ENCODE results near the gene RALGAPA2.
A peak's percentile ranks its signal among the peaks of the same experiment; 100 is the strongest.

Gene RALGAPA2

DNA sequence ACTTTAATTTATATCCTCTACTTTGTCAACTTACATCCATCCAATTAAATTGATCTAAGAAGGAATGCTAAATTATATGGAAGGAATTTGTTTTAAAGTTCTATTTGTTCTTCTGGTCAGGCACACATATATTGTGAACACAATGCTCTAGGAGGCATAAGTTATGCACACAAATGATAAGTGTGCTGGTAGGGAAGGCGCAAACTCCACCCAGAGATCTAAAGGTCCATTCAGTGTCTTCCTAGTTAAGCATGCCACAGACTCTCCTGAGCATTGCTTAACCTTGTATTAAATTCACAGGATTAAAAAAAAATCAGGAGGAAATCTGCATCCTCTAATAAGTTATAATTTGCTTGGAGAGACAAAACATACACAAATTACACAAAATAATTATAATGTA is 127.3 kb downstream of the RALGAPA2 start:
- no peak for DNase-seq
- Mint-ChIP-seq H3K4me1 (no peaks in the 10 kb centered on the region), H3K4me3 (no peak overlapping the region), H3K27ac (no peak overlapping the region), H3K9me3 (peaks cover 8% of the 10 kb centered on the region), H3K27me3 (ENCODE audit: low read depth, poor library complexity) (no peaks in the 10 kb centered on the region), H3K36me3 (ENCODE audit: low read depth) (peaks cover 76% of the 10 kb centered on the region)
- TF ChIP-seq, protein P1, sequence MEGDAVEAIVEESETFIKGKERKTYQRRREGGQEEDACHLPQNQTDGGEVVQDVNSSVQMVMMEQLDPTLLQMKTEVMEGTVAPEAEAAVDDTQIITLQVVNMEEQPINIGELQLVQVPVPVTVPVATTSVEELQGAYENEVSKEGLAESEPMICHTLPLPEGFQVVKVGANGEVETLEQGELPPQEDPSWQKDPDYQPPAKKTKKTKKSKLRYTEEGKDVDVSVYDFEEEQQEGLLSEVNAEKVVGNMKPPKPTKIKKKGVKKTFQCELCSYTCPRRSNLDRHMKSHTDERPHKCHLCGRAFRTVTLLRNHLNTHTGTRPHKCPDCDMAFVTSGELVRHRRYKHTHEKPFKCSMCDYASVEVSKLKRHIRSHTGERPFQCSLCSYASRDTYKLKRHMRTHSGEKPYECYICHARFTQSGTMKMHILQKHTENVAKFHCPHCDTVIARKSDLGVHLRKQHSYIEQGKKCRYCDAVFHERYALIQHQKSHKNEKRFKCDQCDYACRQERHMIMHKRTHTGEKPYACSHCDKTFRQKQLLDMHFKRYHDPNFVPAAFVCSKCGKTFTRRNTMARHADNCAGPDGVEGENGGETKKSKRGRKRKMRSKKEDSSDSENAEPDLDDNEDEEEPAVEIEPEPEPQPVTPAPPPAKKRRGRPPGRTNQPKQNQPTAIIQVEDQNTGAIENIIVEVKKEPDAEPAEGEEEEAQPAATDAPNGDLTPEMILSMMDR (IDR thresholded peaks at IDR 0.05) = no peak

DNA sequence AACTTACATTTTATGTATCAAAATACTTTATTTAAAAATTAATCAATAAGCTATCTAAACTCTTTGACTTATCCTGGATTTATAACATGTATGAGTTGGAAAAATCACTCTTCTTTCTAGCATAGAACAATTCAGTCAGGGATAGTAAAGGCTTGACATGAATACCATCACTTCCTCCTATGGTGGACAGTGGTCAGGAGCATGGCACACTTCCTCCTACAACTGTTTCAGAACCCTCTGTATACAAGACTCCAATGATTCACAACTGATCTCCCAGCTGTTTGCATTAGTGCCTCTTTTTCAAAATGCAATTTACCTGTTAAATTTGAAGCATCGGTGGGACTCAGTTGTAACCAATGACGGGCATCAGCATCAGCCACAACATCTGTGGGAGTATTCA is 129.7 kb downstream of the RALGAPA2 start:
- H3K36me3 Mint-ChIP-seq (ENCODE audit: low read depth) = peaks cover 56% of the 10 kb centered on the region
- H3K9me3 Mint-ChIP-seq = peaks cover 8% of the 10 kb centered on the region
- H3K4me3 Mint-ChIP-seq = no peak overlapping the region
- no peak overlapping the region for H3K27ac Mint-ChIP-seq
- DNase-seq = no peak
- TF ChIP-seq, protein P1 (IDR thresholded peaks at IDR 0.05) = no peak
- H3K27me3 Mint-ChIP-seq (ENCODE audit: low read depth, poor library complexity) = no peaks in the 10 kb centered on the region
- H3K4me1 Mint-ChIP-seq = no peaks in the 10 kb centered on the region

DNA sequence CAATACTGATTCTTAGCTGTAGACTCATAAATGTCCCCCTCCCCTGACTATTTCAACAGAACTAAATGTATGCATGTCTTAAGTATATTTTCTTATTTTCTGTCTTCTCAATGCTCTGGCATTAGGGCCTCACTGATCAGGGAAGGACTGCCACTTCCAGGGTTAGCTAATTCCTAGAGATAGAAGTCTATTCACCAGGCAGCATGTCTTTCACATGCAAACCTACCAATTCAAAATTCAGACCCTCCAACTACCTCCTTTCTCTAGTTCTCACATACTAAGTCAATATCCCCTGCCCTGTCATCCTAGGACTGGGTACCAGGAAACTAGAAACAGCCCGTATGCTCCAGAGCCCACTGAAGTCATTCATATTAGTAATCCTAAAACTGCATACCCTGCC is 132.3 kb downstream of the RALGAPA2 start:
- no peaks in the 10 kb centered on the region for H3K27me3 Mint-ChIP-seq (ENCODE audit: low read depth, poor library complexity)
- H3K36me3 Mint-ChIP-seq (ENCODE audit: low read depth) = peaks cover 34% of the 10 kb centered on the region
- no peak overlapping the region for H3K4me3 Mint-ChIP-seq
- DNase-seq = no peak
- TF ChIP-seq, protein P1 (IDR thresholded peaks at IDR 0.05) = no peak
- H3K27ac Mint-ChIP-seq = peak overlapping the region; percentile 11
- H3K4me1 Mint-ChIP-seq = no peaks in the 10 kb centered on the region
- no peaks in the 10 kb centered on the region for H3K9me3 Mint-ChIP-seq

DNA sequence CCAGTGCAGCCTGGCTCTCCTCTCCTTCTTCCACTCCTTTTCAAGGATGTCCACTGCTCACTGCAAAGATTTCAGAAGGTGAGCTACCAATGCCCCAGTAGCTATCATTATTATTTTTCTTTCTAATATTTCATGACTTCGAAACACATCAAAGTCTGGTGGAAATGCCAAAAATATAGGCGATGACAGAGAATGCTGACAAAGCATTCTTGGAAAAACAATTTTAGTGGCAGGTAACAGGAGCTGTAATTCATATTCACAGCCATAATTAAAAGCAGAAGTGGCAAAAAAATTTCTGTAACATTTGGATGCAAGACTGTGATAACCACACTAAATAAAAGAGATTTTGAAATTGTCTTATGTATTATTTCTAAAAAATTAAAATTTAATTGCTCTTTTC is 133.6 kb downstream of the RALGAPA2 start:
- Mint-ChIP-seq H3K27me3 (ENCODE audit: low read depth, poor library complexity) (no peaks in the 10 kb centered on the region), H3K4me1 (no peaks in the 10 kb centered on the region), H3K36me3 (ENCODE audit: low read depth) (peaks cover 30% of the 10 kb centered on the region), H3K27ac (no peak overlapping the region), H3K9me3 (no peaks in the 10 kb centered on the region), H3K4me3 (no peak overlapping the region)
- TF ChIP-seq, protein P1 (IDR thresholded peaks at IDR 0.05) = no peak
- DNase-seq = no peak

DNA sequence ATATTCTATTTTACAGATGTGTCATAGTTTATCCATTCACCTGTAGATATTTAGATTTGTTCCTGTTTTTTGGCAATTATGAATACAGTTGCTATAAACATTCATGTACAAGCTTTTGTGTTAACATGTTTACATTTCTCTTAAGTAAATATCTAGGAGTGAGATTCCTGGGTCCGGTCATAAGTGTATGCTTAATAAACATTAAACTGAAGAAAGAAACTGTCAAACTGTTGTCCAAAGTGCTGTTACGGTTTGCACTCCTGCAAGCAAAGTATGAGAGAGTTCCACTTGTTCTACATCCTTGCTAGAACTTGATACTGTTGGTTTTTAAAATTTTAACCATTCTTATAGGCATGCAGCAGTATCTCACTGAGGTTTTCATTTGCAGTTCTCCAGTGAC is 138.6 kb downstream of the RALGAPA2 start:
- Mint-ChIP-seq H3K4me3 (no peak overlapping the region), H3K36me3 (ENCODE audit: low read depth) (peaks cover 13% of the 10 kb centered on the region), H3K27ac (no peak overlapping the region), H3K9me3 (no peaks in the 10 kb centered on the region), H3K4me1 (no peaks in the 10 kb centered on the region), H3K27me3 (ENCODE audit: low read depth, poor library complexity) (no peaks in the 10 kb centered on the region)
- DNase-seq = no peak
- TF ChIP-seq, protein P1 (IDR thresholded peaks at IDR 0.05) = no peak

DNA sequence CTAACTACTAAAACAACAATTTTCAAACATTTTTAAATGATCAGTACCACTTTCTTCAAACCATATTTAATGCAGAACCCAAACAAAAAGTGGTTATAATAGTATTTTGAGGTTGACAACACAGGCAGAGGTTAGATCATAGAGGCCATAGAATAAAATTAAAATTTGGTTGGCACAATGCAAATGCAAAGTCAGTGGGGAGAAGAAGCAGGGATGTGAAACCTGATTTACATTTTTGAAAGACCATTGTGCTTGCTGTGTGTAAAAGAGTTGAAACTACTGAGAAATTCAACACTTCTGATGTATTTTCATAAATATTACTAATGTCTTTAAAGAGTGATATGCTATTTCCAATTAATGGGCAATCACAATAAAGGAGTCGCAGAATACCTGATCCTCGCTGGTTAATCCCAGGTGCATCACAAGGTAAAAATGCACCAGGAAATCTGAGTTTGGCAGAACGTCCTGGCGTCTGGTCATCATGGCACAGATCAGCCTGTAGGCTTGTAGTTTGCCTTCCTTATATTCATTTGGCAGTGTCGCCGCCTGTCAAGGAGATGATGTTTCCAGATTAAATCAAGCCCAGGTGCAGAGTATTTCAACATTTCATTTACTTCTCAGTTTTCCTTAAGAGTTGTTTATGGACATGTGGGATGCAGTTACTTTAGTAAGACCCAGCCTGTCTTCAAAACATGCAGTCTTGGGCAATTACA is 141.2 kb downstream of the RALGAPA2 start:
- Mint-ChIP-seq H3K9me3 (no peaks in the 10 kb centered on the region), H3K27me3 (ENCODE audit: low read depth, poor library complexity) (no peaks in the 10 kb centered on the region), H3K4me3 (no peak overlapping the region), H3K36me3 (ENCODE audit: low read depth) (peaks cover 13% of the 10 kb centered on the region), H3K27ac (no peak overlapping the region), H3K4me1 (no peaks in the 10 kb centered on the region)
- TF ChIP-seq, protein P1 (IDR thresholded peaks at IDR 0.05) = no peak
- DNase-seq = no peak

Data from nephron progenitor cell (in vitro differentiated cells).